Astrocyte (in vitro differentiated cells and primary cell): ENCODE measurements around the gene APH1A. TPM values are rescaled to one million over a fixed set of nuclear protein-coding genes. Genes with fewer than 3 reads are reported as not detected.

Experiments
- DNase-seq: peaks from one replicate; pipeline ENCODE4 v3.0.0-alpha.2; 2010; ENCODE audit warnings: low read depth
- FAIRE-seq: peaks from 2 replicates; lab custom pipeline; 2011; peaks lifted over from hg19 to GRCh38; lab: Jason Lieb, UNC
- H2AFZ ChIP-seq: 2 replicates; pipeline ENCODE4 v1.6.0; 2012; ENCODE audit warnings: low read depth, low read length, inconsistent platforms
- H3K27ac ChIP-seq: 2 replicates; pipeline ENCODE4 v1.5.1; 2011; ENCODE audit warnings: low read depth, low read length, inconsistent platforms
- H3K27me3 ChIP-seq: 2 replicates; pipeline ENCODE4 v1.6.0; 2011; ENCODE audit warnings: low read length, inconsistent platforms; ENCODE audit not compliant: insufficient read depth
- H3K36me3 ChIP-seq: 2 replicates; pipeline ENCODE4 v1.5.1; 2011; ENCODE audit warnings: low read length, inconsistent platforms; ENCODE audit not compliant: insufficient read depth
- H3K4me1 ChIP-seq: 2 replicates; pipeline ENCODE4 v1.5.1; 2011; ENCODE audit warnings: low read length, inconsistent platforms; ENCODE audit not compliant: insufficient read depth
- H3K4me2 ChIP-seq: 2 replicates; pipeline ENCODE4 v1.6.0; 2012; ENCODE audit warnings: low read length, inconsistent platforms
- H3K4me3 ChIP-seq: 2 replicates; pipeline ENCODE4 v1.5.1; 2011; ENCODE audit warnings: low read depth, mild to moderate bottlenecking, low read length, inconsistent platforms; ENCODE audit not compliant: insufficient read depth
- H3K79me2 ChIP-seq: 2 replicates; pipeline ENCODE4 v1.6.0; 2012; ENCODE audit warnings: mild to moderate bottlenecking, low read length, inconsistent platforms; ENCODE audit not compliant: insufficient read depth
- H3K9ac ChIP-seq: 2 replicates; pipeline ENCODE4 v1.6.0; 2012; ENCODE audit warnings: mild to moderate bottlenecking, low read length, inconsistent platforms
- H3K9me3 ChIP-seq: 2 replicates; pipeline ENCODE4 v1.5.1; 2012; ENCODE audit warnings: low read depth, mild to moderate bottlenecking, low read length, inconsistent platforms; ENCODE audit not compliant: insufficient read depth
- H4K20me1 ChIP-seq: 2 replicates; pipeline ENCODE4 v1.6.0; 2012; ENCODE audit warnings: low read length, inconsistent platforms; ENCODE audit not compliant: insufficient read depth
- H3K27ac Mint-ChIP-seq: one replicate; pipeline ENCODE4 v1.8.0; 2021; ENCODE audit warnings: mild to moderate bottlenecking, mixed read lengths; ENCODE audit not compliant: unreplicated experiment
- H3K27me3 Mint-ChIP-seq: one replicate; pipeline ENCODE4 v1.8.0; 2021; ENCODE audit warnings: low read depth, mixed read lengths; ENCODE audit not compliant: unreplicated experiment
- H3K36me3 Mint-ChIP-seq: one replicate; pipeline ENCODE4 v1.8.0; 2021; ENCODE audit warnings: low read depth, mixed read lengths; ENCODE audit not compliant: unreplicated experiment
- H3K4me1 Mint-ChIP-seq: one replicate; pipeline ENCODE4 v1.8.0; 2021; ENCODE audit warnings: low read depth, mixed read lengths; ENCODE audit not compliant: unreplicated experiment
- H3K4me3 Mint-ChIP-seq: one replicate; pipeline ENCODE4 v1.8.0; 2021; ENCODE audit warnings: mild to moderate bottlenecking, moderate library complexity, mixed read lengths; ENCODE audit not compliant: unreplicated experiment
- H3K9me3 Mint-ChIP-seq: one replicate; pipeline ENCODE4 v1.8.0; 2021; ENCODE audit warnings: mild to moderate bottlenecking, mixed read lengths; ENCODE audit not compliant: unreplicated experiment
- CTCF ChIP-seq: IDR thresholded peaks from 2 replicates; pipeline ENCODE4 v1.5.1; 2011; ENCODE audit warnings: low read depth, mild to moderate bottlenecking, inconsistent platforms, low read length, moderate library complexity; ENCODE audit not compliant: insufficient read depth
- EZH2 ChIP-seq: IDR thresholded peaks from 2 replicates; pipeline ENCODE4 v1.6.1; 2012; ENCODE audit warnings: mild to moderate bottlenecking, low read length, inconsistent platforms; ENCODE audit not compliant: insufficient read depth
- total RNA-seq: library from RNA; stranded (reverse); gene quantifications from 2 replicates; pipeline ENCODE4 v1.2.1, GENCODE V29; 2021

APH1A gene
- total RNA-seq, 1 donor from 2014 or later = 100 TPM

GRCh38 chr1:150293433-150294253 is 24.8 kb upstream of the APH1A start, which contains the start of gene MRPS21:
MRPS21 (plus strand) TSS chr1:150293861; CDS start chr1:150294367, 506 bp downstream.
- peak within 1 kb of the TSS; percentile 99 for H3K4me3 Mint-ChIP-seq
- FAIRE-seq = peak; percentile 62
- H3K79me2 ChIP-seq = peaks cover 43% of the 10 kb centered on the region

GRCh38 chr1:150288822-150289221 is 20.0 kb upstream of the APH1A start:
- H3K4me2 ChIP-seq = no peak overlapping the region
- H2AFZ ChIP-seq = no peak overlapping the region
- no peak overlapping the region for H3K9ac ChIP-seq
- no peak for TF ChIP-seq EZH2
- no peak for TF ChIP-seq CTCF
- H4K20me1 ChIP-seq = no peaks in the 10 kb centered on the region
- H3K27ac ChIP-seq = no peak overlapping the region
- Mint-ChIP-seq H3K4me3 (no peak overlapping the region), H3K4me1 (no peaks in the 10 kb centered on the region), H3K9me3 (peaks cover 2% of the 10 kb centered on the region), H3K27me3 (no peaks in the 10 kb centered on the region), H3K36me3 (peaks cover 9% of the 10 kb centered on the region), H3K27ac (no peak overlapping the region)
- H3K79me2 ChIP-seq = peaks cover 4% of the 10 kb centered on the region
- H3K36me3 ChIP-seq = no peaks in the 10 kb centered on the region
- peaks cover 4% of the 10 kb centered on the region for H3K4me1 ChIP-seq
- H3K9me3 ChIP-seq = no peaks in the 10 kb centered on the region
- no peaks in the 10 kb centered on the region for H3K27me3 ChIP-seq
- H3K4me3 ChIP-seq = no peak overlapping the region
- DNase-seq = no peak
- FAIRE-seq = no peak

More at GRCh38 chr1:150293433-150294253, 24.8 kb upstream of the APH1A start, which contains the start of gene MRPS21:
- Histone ChIP-seq H3K4me3 (peak within 1 kb of the TSS; percentile 96), H3K4me2 (peak within 1 kb of the TSS; percentile 91), H3K9me3 (no peaks in the 10 kb centered on the region), H3K27ac (peak within 1 kb of the TSS; percentile 77), H3K27me3 (no peaks in the 10 kb centered on the region), H3K9ac (peak within 1 kb of the TSS; percentile 92), H3K36me3 (peaks cover 4% of the 10 kb centered on the region), H3K4me1 (peaks cover 4% of the 10 kb centered on the region), H2AFZ (peak within 1 kb of the TSS; percentile 90), H4K20me1 (peaks cover 4% of the 10 kb centered on the region)
- peak within 1 kb of the TSS; percentile 98 for H3K27ac Mint-ChIP-seq
- H3K4me1 Mint-ChIP-seq = peaks cover 12% of the 10 kb centered on the region
- no peaks in the 10 kb centered on the region for H3K9me3 Mint-ChIP-seq
- TF ChIP-seq EZH2 (no peak), CTCF (no peak)
- DNase-seq = peak; percentile 84
- no peaks in the 10 kb centered on the region for H3K27me3 Mint-ChIP-seq
- H3K36me3 Mint-ChIP-seq = peaks cover 5% of the 10 kb centered on the region

DNA sequence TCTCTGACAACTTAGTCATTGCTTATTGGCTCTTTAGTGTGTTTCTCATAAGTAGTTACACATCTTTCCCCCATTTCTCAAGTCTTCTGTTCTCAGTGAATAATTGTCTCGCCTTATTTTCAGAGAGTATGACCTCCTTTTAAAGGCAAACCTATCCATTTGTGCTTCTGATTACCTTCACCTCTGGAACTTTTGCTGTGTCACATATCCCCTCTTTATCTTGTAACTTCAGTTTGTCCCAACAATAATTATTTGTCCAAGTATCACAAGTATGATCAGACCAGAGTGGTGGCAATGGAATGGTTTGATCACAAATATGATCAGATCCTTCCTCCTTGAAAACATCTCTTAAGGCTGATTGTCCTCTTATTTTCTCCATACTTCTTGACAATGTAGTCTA is 19.6 kb upstream of the APH1A start:
- no peak overlapping the region for H3K9ac ChIP-seq
- Mint-ChIP-seq H3K4me1 (no peaks in the 10 kb centered on the region), H3K27me3 (no peaks in the 10 kb centered on the region), H3K4me3 (no peak overlapping the region), H3K27ac (no peak overlapping the region), H3K9me3 (peaks cover 2% of the 10 kb centered on the region), H3K36me3 (peaks cover 9% of the 10 kb centered on the region)
- no peak overlapping the region for H3K4me3 ChIP-seq
- no peaks in the 10 kb centered on the region for H3K27me3 ChIP-seq
- no peaks in the 10 kb centered on the region for H3K9me3 ChIP-seq
- no peak for DNase-seq
- no peak for FAIRE-seq
- peaks cover under 1% of the 10 kb centered on the region for H3K79me2 ChIP-seq
- TF ChIP-seq CTCF = no peak
- no peak for TF ChIP-seq EZH2
- H3K27ac ChIP-seq = no peak overlapping the region
- no peaks in the 10 kb centered on the region for H4K20me1 ChIP-seq
- peaks cover 4% of the 10 kb centered on the region for H3K4me1 ChIP-seq
- H2AFZ ChIP-seq = no peak overlapping the region
- no peak overlapping the region for H3K4me2 ChIP-seq
- H3K36me3 ChIP-seq = no peaks in the 10 kb centered on the region
